ENCODE results near the gene ERP29. TPM values are rescaled to one million over a fixed set of nuclear protein-coding genes. Genes with fewer than 3 reads are reported as not detected.
A peak's percentile ranks its signal among the peaks of the same experiment; 100 is the strongest.

The ERP29 gene
- total RNA-seq, 1 experiment from 2014 or later = 47.2 TPM

- H3K27me3 ChIP-seq (replicated peaks) = no peaks in the 10 kb centered on the region
- H3K4me1 ChIP-seq (replicated peaks) = peaks cover 20% of the 10 kb centered on the region
- H3K4me3 ChIP-seq = no peak overlapping the region
- H3K36me3 ChIP-seq = peaks cover 10% of the 10 kb centered on the region
- H3K27ac ChIP-seq = no peak overlapping the region
- DNase-seq (ENCODE audit: low read depth in 1 of 2, low spot score in 2 of 2) = no peak
- H3K9me3 ChIP-seq (replicated peaks) = no peaks in the 10 kb centered on the region
These were observed 2.5 kb upstream of the ERP29 start for GRCh38 chr12:112010415-112011344.

GRCh38 chr12:112011685-112012084, 1.5 kb upstream of the ERP29 start:
- H3K4me1 ChIP-seq (replicated peaks) = peaks cover 15% of the 10 kb centered on the region
- no peaks in the 10 kb centered on the region for H3K27me3 ChIP-seq (replicated peaks)
- H3K27ac ChIP-seq = no peak overlapping the region
- peaks cover 18% of the 10 kb centered on the region for H3K36me3 ChIP-seq
- no peaks in the 10 kb centered on the region for H3K9me3 ChIP-seq (replicated peaks)
- no peak for DNase-seq (ENCODE audit: low read depth in 1 of 2, low spot score in 2 of 2)
- H3K4me3 ChIP-seq = no peak overlapping the region; the same call in 1 of the 2 replicates

- DNase-seq (ENCODE audit: low read depth in 1 of 2, low spot score in 2 of 2) = peak; percentile 52 to 58
- H3K36me3 ChIP-seq = peaks cover 26% of the 10 kb centered on the region
- H3K4me3 ChIP-seq = peak overlapping the region; percentile 79
- no peaks in the 10 kb centered on the region for H3K9me3 ChIP-seq (replicated peaks)
- H3K27me3 ChIP-seq (replicated peaks) = no peaks in the 10 kb centered on the region
- H3K4me1 ChIP-seq (replicated peaks) = peaks cover 22% of the 10 kb centered on the region
- peak overlapping the region; percentile 20 for H3K27ac ChIP-seq
These were observed 576 bp downstream of the ERP29 start for GRCh38 chr12:112013601-112014402.

- peaks cover 39% of the 10 kb centered on the region for H3K36me3 ChIP-seq
- H3K9me3 ChIP-seq (replicated peaks) = no peaks in the 10 kb centered on the region
- DNase-seq (ENCODE audit: low read depth in 1 of 2, low spot score in 2 of 2) = no peak
- peaks cover 30% of the 10 kb centered on the region for H3K4me1 ChIP-seq (replicated peaks)
- H3K27me3 ChIP-seq (replicated peaks) = no peaks in the 10 kb centered on the region
- H3K4me3 ChIP-seq = no peak overlapping the region
- no peak overlapping the region for H3K27ac ChIP-seq
These were observed 2.7 kb downstream of the ERP29 start for GRCh38 chr12:112015938-112016337.

GRCh38 chr12:112017041-112017440, 3.8 kb downstream of the ERP29 start:
- Histone ChIP-seq H3K36me3 (peaks cover 44% of the 10 kb centered on the region), H3K4me3 (no peak overlapping the region), H3K4me1 (replicated peaks) (peaks cover 25% of the 10 kb centered on the region), H3K27me3 (replicated peaks) (no peaks in the 10 kb centered on the region), H3K27ac (no peak overlapping the region), H3K9me3 (replicated peaks) (no peaks in the 10 kb centered on the region)
- no peak for DNase-seq (ENCODE audit: low read depth in 1 of 2, low spot score in 2 of 2)

- Histone ChIP-seq H3K4me1 (replicated peaks) (peaks cover 19% of the 10 kb centered on the region), H3K27ac (peak overlapping the region; percentile 47), H3K27me3 (replicated peaks) (no peaks in the 10 kb centered on the region), H3K9me3 (replicated peaks) (no peaks in the 10 kb centered on the region), H3K4me3 (no peak overlapping the region), H3K36me3 (peaks cover 57% of the 10 kb centered on the region)
- DNase-seq (ENCODE audit: low read depth in 1 of 2, low spot score in 2 of 2) = no peak
These were observed 5.5 kb downstream of the ERP29 start for GRCh38 chr12:112018571-112019237.

GRCh38 chr12:112020947-112021457, 7.8 kb downstream of the ERP29 start:
- DNase-seq (ENCODE audit: low read depth in 1 of 2, low spot score in 2 of 2) = no peak
- H3K27me3 ChIP-seq (replicated peaks) = no peaks in the 10 kb centered on the region
- peaks cover 59% of the 10 kb centered on the region for H3K36me3 ChIP-seq
- H3K9me3 ChIP-seq (replicated peaks) = no peaks in the 10 kb centered on the region
- peaks cover 14% of the 10 kb centered on the region for H3K4me1 ChIP-seq (replicated peaks)
- H3K27ac ChIP-seq = no peak overlapping the region
- no peak overlapping the region for H3K4me3 ChIP-seq

- DNase-seq (ENCODE audit: low read depth in 1 of 2, low spot score in 2 of 2) = no peak
- H3K36me3 ChIP-seq = peaks cover 56% of the 10 kb centered on the region
- no peaks in the 10 kb centered on the region for H3K9me3 ChIP-seq (replicated peaks)
- H3K27ac ChIP-seq = no peak overlapping the region
- H3K27me3 ChIP-seq (replicated peaks) = no peaks in the 10 kb centered on the region
- H3K4me1 ChIP-seq (replicated peaks) = peaks cover 14% of the 10 kb centered on the region
- no peak overlapping the region for H3K4me3 ChIP-seq
These were observed 9.2 kb downstream of the ERP29 start for GRCh38 chr12:112022241-112023016.

- H3K4me1 ChIP-seq (replicated peaks) = peaks cover 7% of the 10 kb centered on the region
- no peak overlapping the region for H3K4me3 ChIP-seq
- peaks cover 60% of the 10 kb centered on the region for H3K36me3 ChIP-seq
- no peak overlapping the region for H3K27ac ChIP-seq
- no peaks in the 10 kb centered on the region for H3K27me3 ChIP-seq (replicated peaks)
- DNase-seq (ENCODE audit: low read depth in 1 of 2, low spot score in 2 of 2) = no peak
- H3K9me3 ChIP-seq (replicated peaks) = no peaks in the 10 kb centered on the region
These were observed 10.7 kb downstream of the ERP29 start for GRCh38 chr12:112023759-112024396.

- H3K4me1 ChIP-seq (replicated peaks) = no peaks in the 10 kb centered on the region
- no peaks in the 10 kb centered on the region for H3K9me3 ChIP-seq (replicated peaks)
- no peak overlapping the region for H3K27ac ChIP-seq
- peaks cover 63% of the 10 kb centered on the region for H3K36me3 ChIP-seq
- no peak for DNase-seq (ENCODE audit: low read depth in 1 of 2, low spot score in 2 of 2)
- H3K27me3 ChIP-seq (replicated peaks) = no peaks in the 10 kb centered on the region
- no peak overlapping the region for H3K4me3 ChIP-seq
These were observed 12.7 kb downstream of the ERP29 start for GRCh38 chr12:112025808-112026375.

- DNase-seq (ENCODE audit: low read depth in 1 of 2, low spot score in 2 of 2) = no peak
- Histone ChIP-seq H3K36me3 (peaks cover 64% of the 10 kb centered on the region), H3K27ac (no peak overlapping the region), H3K27me3 (replicated peaks) (no peaks in the 10 kb centered on the region), H3K9me3 (replicated peaks) (no peaks in the 10 kb centered on the region), H3K4me1 (replicated peaks) (no peaks in the 10 kb centered on the region), H3K4me3 (no peak overlapping the region)
These were observed 16.1 kb downstream of the ERP29 start for GRCh38 chr12:112029301-112029700.

GRCh38 chr12:112031472-112031871, 18.2 kb downstream of the ERP29 start:
- no peak overlapping the region for H3K27ac ChIP-seq
- H3K36me3 ChIP-seq = peaks cover 74% of the 10 kb centered on the region
- no peak for DNase-seq (ENCODE audit: low read depth in 1 of 2, low spot score in 2 of 2)
- H3K9me3 ChIP-seq (replicated peaks) = no peaks in the 10 kb centered on the region
- H3K4me1 ChIP-seq (replicated peaks) = no peaks in the 10 kb centered on the region
- H3K27me3 ChIP-seq (replicated peaks) = no peaks in the 10 kb centered on the region
- no peak overlapping the region for H3K4me3 ChIP-seq

Measured in SJSA1 (cell line).